Heart left ventricle (tissue), 13 donors: Measurements from ENCODE around the gene DNAJC17.

Experiments used
- CTCF ChIP-seq, 12 donors: fragments of 200-600 bp; sonication (generic) in 4 of 12; IDR thresholded peaks; one replicate each; pipeline versions ENCODE4 v1.5.0 to v1.8.0; 2018 to 2022; ENCODE audit warnings: antibody characterized with exemption in 12 of 12, mild to moderate bottlenecking in 5 of 12
- POLR2A ChIP-seq, 2 donors: fragments of 450-650 bp; IDR thresholded peaks; one replicate each; pipeline ENCODE4 v1.6.1; 2017; ENCODE audit warnings: antibody characterized with exemption in 2 of 2, mild to moderate bottlenecking in 2 of 2, moderate library complexity in 2 of 2
- donor health status: ischemic (EF 13 %, LVEDD 7.1; RV severe dilation, severe dysfunction).
- donor health status: DM: no; HTN: yes; CAD: no.
- donor health status: DM: no; HTN: no; CAD: no.
- donor health status: ischemic (EF 25% LVEDD 6.9; RV normal size, moderate dysfunction).
- donor health status: ischemic (EF 25% LVEDD 5.7; RV mildly dilated, moderate dysfunction).
- donor health status: ischemic (EF 35%, LVEDD 5.7; RV mildly dilated, moderate dysfunction).
- donor health status: nonischemic (EF 11% LVEDD 7.7; RV severe dilation, severe dysfunction).
- donor health status: DM: yes; HTN: yes; CAD: no.
- donor health status: PGD.
- donor health status: ischemic (EF 29% LVEDD 5.4; RV normal size, mild dysfunction).
- donor health status: nonischemic (EF 23%, LVEDD 6.1; RV moderate dilation, normal function).

- TF ChIP-seq CTCF (IDR thresholded peaks at IDR 0.05) (no peak), POLR2A (IDR thresholded peaks at IDR 0.05) (no peak)
Measured at GRCh38 chr15:40764629-40765103, 42.6 kb downstream of the DNAJC17 start.
